CD4-positive, alpha-beta T cell treated with Interleukin-4 for 4 hours (primary cell): ENCODE data around the gene CAPS2.

Experiments
- DNase-seq: peaks from one replicate; pipeline ENCODE4 v3.0.0-alpha.2; 2020

Gene CAPS2

DNA sequence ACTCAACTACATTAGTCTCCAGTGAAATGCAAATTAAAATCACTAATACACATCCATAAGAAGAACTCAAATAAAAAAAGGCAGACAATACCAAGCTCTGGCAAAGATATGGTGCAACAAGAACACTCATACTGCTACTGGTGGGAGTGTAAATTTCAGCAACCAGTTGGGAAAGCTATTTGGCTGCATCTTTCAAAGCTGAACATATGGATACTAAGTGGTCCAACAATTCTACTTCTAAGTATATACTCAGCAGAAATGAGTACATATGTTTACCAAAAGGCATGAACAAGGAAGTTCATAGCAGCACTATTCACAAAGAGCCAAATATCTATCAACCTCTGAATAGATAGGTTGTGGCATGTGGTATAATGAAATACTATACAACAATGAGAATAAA is 27.3 kb downstream of the CAPS2 start:
- DNase-seq, result no peak

DNA sequence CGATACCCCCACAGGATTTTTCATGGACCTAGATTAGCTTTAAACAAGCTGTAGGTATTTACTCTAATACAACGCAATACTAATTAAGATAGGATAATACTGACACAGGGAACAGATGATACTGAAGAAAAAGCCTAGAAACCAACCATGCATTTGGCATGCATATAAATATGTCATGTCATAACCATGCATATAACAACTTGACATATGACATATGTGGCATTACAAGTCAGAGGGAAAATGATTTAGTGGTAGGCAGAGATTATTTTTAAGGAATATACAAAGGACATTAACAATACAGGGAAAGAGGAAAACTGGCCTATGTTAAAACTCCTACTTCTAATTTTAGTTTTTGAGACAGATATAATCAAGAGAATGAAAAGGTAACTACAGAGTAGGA is 27.9 kb downstream of the CAPS2 start:
- no peak for DNase-seq

DNA sequence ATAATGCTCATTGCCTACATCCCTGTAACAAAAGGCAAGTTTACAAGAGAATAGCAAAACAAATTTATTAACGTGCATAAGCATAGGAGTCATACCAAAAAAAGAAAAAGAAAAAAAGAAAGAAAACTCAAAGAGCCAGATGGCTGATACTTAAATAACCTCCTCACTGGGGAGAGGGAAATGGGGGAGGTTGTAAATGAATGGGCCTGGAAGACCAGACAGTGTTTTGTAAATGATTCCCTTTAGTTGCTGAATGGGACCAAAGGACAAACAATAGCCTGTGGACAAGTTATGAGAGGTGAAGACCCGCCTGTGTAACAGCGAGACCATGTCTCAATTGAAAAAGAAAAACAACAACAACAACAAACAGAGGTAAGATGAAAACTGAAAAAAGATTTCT is 35.3 kb downstream of the CAPS2 start:
- no peak for DNase-seq

DNA sequence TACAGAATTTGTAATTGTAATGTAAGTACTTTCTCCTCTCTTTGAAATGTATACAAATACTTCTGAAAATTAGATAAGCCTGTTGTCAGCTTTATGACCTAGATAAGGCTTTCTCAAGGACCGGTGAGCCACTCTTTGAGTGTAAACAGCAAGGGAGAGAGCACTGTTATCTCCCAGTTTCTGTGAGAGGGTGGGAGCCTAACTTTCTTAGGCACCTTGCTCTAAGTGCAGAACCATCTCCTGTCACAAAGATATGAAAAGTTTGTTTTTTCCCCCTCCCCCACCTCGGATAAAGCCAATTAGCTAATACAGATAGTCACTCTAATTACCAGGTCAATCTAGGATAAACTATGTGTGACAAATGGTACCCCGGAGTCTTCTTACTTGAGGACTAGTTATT is 35.8 kb downstream of the CAPS2 start:
- no peak for DNase-seq

DNA sequence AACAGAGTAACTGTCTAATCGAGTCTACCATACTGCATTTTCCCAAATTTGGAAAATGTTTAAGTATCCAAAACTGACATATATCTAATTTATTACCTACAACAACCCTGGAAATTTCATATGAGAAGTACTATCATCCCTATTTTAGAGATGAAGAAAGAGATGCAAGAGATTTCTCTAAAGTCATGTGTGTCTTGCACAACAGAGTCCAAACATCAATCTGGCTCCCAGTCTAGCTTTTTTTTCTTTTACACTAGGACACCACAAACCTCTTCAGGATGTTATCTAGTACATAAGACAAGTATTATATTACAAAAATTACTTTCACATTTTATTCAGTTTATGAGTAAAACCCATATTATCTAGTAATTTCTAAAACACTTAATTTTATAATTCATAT is 39.1 kb downstream of the CAPS2 start:
- DNase-seq, result no peak

DNA sequence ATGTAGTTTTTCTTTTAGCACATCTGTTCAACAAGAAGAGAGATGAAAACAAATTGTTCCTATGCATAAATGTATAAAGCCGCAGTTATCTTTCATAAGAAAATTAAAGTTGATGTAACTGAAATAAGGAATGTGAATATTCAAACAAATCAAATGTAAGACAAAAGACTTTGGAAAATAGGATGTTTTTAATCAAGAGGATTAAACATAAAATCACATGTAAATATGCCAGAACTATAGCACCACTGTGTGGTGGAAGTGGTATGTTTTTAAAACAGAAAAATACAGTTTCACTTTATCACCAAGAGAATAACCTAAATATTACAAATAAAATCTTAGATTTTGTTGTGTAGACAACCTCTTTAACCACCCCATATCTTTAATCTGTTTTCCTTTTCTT is 40.4 kb downstream of the CAPS2 start:
- no peak for DNase-seq

DNA sequence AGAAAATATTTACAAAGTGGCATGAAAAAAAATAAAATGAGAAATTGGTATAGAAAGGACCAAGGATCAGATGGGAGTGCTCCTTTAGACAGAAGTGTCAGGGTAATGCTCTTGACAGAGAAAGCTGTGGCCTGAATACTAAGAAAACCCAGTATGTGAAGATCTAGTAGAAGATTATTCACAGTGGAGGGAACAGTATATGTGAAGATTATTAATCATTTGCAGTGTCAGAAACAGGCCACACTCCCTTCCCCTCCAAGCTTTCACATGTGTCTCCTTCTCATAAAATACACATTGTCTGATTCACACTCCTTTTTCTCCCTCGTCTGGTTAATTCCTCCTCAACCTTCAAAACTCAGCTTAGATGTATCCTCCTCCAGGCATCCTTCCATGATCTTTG is 41.3 kb downstream of the CAPS2 start:
- no peak for DNase-seq

DNA sequence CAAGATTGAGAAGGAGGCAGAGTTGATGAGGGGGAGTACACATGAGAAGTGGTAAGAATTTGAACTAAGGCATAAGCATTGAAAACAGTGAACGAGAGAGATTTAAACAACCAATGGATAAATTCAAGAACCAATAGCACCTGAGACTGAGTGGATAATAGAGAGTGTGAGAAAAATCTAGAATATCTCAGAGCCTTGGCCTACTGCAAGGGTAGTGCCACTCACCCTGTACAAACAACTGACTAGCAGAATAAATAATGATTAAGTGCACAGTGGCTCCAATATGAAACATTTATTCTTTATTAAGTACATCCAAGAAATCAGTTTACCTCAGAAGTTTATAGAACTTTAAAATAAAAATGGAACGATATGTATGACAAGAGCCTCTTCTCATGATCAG is 54.4 kb downstream of the CAPS2 start:
- DNase-seq, result no peak

DNA sequence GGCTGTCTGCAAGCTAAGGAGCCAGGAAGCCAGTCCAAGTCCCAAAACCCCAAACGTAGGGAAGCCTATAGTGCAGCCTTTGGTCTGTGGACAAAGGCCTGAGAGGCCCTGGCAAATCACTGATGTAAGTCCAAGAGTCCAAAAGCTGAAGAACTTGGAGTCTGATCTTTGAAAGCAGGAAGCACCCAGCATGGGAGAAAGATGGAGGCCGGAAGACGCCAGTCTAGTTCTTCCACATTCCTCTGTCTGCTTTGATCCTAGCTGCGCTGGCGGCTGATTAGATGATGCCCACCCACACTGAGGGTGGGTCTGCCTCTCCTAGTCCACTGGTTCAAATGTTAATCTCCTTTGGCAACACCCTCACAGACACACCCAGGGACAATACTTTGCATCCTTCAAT is 58.5 kb downstream of the CAPS2 start:
- DNase-seq, result no peak

DNA sequence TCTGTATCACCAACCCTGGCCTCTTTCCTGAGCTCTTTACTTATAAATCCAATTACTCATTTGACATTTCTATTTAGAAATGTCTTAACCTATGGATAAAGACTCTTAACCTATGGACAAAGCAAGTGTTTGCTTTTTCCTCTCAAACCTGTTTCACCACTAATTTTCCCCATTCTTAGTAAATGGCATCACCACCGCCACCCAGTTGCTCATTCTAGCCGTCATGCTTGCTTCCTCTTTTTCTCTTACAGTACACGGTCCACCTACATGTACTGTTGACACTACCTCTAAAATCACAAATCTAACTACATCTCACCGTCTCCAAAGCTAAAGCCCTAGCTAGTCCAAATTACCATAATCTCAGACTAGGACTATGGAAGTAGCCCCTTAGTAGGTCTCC is 60.0 kb downstream of the CAPS2 start:
- no peak for DNase-seq

DNA sequence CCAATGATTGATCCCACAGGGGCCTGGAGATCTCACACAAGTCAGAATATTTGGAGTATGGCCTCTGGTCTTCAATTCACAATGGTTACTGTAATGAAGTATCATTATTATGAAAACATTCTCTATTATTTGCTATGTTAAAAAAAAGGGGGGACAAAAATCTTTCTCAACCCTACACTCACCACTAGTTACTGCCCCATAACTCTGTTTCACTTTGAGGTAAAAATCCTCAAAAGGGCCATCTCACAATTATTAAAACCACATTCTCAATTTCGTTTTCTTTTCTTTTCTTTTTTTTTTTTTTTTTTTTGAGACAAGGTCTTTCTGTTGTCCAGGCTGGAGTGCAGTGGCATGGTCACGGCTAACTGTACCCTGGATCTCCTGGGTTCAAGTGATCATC is 60.9 kb downstream of the CAPS2 start:
- DNase-seq, result no peak

DNA sequence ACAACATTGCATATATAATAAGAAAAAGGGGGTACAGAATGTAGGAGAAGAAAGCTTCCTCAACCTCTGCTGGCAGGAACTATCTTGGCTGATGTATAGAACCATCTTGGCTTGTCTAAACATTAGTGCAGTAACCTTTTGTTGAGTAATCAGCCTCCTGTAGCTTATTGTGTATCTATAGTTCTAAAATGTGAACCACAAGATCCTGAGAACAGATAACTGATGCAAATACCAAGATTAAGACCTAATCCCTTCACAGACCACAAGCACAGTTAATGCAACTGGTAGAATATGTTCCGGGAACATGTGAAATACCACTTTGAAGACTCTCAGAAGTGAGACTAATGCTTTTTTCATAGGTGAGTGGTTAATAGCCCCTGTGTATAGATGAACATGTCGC is 69.8 kb downstream of the CAPS2 start:
- no peak for DNase-seq

DNA sequence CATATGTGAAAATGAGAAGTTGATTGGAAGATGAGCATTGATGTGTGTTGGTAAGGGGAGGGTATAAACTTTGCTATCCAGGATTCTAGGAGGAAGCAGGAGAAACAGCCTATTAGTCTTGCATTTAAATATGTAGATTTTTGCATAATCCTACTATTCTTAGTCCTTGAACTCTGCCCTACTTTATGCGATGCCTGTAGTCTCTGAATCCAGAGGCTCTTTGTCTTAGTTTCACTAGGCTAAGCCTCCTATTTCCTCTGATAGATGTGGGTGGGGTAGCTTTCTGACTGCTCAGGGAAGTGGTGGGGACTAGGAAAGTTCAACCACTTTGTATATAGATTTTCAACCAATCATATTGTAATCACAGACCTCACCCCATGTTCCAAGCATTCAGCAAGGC is 71.0 kb downstream of the CAPS2 start:
- DNase-seq, result no peak

DNA sequence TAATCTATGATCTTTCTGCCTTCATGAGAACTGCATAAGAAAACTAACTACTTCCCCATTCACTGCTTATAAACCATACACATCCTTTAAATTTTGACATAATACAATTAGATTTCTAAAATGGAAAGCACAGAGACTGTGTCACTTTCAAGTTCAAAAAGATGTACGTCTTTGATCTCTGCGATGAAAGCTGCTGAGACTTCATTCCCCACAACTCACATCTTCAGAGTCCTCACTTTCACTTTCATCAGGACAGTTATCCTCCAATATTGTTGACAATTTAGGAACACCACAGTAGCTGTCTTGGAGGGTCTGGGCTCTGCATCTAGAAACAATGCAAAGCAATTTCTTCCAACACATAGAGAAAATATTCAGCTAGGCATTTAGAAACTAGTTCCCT is 72.6 kb downstream of the CAPS2 start:
- DNase-seq, result peak; percentile 12

DNA sequence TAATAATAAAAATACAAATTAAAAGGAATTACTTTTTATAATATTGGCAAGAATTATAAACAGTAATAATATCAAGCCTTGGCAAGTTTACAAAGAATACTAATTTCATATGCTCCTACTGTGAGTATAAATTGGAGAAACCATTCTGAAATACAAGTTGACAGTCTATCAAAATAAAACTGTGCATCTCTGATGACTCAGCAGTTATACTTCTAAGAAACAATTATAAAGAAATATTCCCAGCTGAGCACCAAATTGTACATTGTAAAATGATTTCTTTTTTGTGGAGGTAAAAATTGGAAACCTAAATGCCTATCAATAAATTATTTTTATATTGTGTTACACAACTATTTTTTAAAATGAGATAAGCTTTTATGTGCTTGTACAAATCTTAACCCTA is 85.0 kb downstream of the CAPS2 start:
- DNase-seq, result no peak

DNA sequence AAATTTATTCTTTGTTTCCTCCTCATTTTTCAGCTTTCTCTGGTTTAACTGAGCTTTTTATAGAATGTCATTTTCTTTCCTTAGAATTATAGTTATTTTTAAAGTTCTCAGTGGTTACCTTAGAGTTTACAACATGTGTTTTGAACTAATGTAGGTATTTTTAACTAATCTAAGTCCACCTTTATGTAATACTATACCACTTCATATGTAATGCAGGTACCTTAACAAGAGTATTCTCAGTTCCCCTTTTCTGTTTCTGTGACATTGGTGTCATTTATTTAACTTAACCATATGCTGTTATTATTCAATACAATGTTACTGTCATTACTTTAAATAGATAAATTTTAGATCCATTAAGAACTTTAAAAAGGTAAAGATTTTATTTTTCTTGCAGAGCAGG is 90.1 kb downstream of the CAPS2 start:
- no peak for DNase-seq

DNA sequence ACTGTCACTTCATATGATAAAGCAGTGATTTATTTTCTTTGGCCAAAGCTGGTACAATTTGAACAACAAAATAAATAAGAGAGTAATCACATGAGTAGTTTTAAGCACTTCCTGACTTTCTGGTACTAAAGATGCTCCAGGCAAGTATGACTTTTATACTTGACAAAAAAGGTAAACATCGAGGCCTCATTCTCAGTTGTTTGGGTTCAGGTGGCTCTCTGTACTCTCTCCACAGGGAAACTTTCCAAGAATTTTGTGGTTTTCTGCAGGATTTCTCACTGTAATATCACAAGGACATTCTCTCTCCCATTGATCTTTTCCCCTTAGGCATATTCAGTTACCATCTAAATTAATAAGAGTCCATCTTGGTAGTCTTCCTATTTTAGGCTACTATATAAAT is 93.9 kb downstream of the CAPS2 start:
- no peak for DNase-seq

DNA sequence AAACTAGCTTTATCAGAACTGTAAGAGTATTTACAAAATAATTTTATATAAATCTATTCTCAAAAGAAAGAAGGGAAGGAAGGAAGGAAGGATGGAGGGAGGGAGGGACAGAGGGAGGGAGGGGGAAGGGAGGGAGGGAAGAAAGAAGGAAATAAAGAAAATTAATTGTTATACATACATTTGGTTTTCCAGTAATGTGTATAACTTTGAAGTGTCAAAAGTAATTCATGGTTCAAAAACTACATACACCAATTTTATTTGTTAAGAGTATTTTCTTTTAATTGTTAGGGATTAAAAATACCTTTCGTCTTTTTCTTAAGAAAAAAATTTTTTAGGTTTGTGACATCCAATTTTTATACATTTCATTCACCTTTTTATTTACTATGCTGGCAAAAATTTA is 103.0 kb downstream of the CAPS2 start:
- DNase-seq, result no peak
